NT2/D1 (cell line): Measurements from ENCODE around the gene GOLGA8T.
"Not testable (repeated sequence)": the region's sequence is repeated elsewhere in the genome, so short reads cannot be mapped to it uniquely, and the experiment has no call there.

Experiments used
- SUZ12 ChIP-seq: IDR thresholded peaks from 2 replicates; pipeline ENCODE4 v1.6.1; 2011; ENCODE audit not compliant: insufficient read length, insufficient read depth; ENCODE audit errors: extremely low read depth
- YY1 ChIP-seq: IDR thresholded peaks from 2 replicates; pipeline ENCODE4 v1.6.1; 2011; ENCODE audit not compliant: insufficient read length, insufficient read depth
- ZNF274 ChIP-seq: IDR thresholded peaks from 2 replicates; pipeline ENCODE4 v1.6.1; 2011; ENCODE audit warnings: mild to moderate bottlenecking, low read depth, low read length

GRCh38 chr15:30149891-30150290, 15.0 kb downstream of the GOLGA8T start:
- TF ChIP-seq ZNF274, SUZ12, YY1: not testable (repeated sequence)
